HCT116 (cell line): ENCODE data around the gene CSPG4. TPM values are rescaled to one million over a fixed set of nuclear protein-coding genes. Genes with fewer than 3 reads are reported as not detected.

Experiments used
- ATAC-seq: fragments of 200-7000 bp; cut with Tn5 transposase; 2 replicates; pipeline ENCODE4 v1.9.1; 2020; ENCODE audit warnings: mild to moderate bottlenecking, moderate library complexity
- BruUV-seq: library from RNA; stranded (reverse); fragments of 400-500 nt; replicated peaks from 2 replicates; lab custom pipeline; 2021; lab: Mats Ljungman, UMichigan
- CTCF ChIA-PET: fragments of 300-600 bp; sonication (Branson Sonifier 250); formaldehyde crosslinking; loops from one replicate; lab custom pipeline; 2021; ENCODE audit warnings: antibody characterized with exemption; lab: Charles Lee
- POLR2A ChIA-PET: fragments of 300-600, 350-600 bp; sonication (Branson Sonifier 250); formaldehyde crosslinking; loops from one replicate; lab custom pipeline; 2021; ENCODE audit warnings: antibody characterized with exemption; lab: Charles Lee
- RAD21 ChIA-PET, 2 experiments: fragments of 300-600 bp; sonication (Branson Sonifier 250); formaldehyde crosslinking; loops; one replicate each; lab custom pipeline; 2023; ENCODE audit warnings: low total read pairs in 2 of 2; ENCODE audit not compliant: uncharacterized antibody in 2 of 2, unreplicated experiment in 2 of 2, low non-redundant PET in 1 of 2; lab: Charles Lee
- DNase-seq: peaks from one replicate; pipeline ENCODE4 v3.0.0-alpha.2; 2010; ENCODE audit warnings: low read depth, low spot score
- H2AFZ ChIP-seq: fragments of 200-600 bp; shearing (Covaris generic), sonication (generic); 2 replicates; pipeline ENCODE4 v1.6.1; 2017; ENCODE audit warnings: low read depth, mixed run types, mixed read lengths, antibody characterized with exemption, low read length; ENCODE audit not compliant: poor library complexity, severe bottlenecking
- H3K27ac ChIP-seq: 2 replicates; pipeline ENCODE4 v1.5.1; 2012; ENCODE audit warnings: low read depth, low read length
- H3K27me3 ChIP-seq: fragments of 200-600 bp; sonication (generic); 2 replicates; pipeline ENCODE4 v1.6.1; 2016; ENCODE audit warnings: mixed run types, low read length, mixed read lengths; ENCODE audit not compliant: insufficient read depth
- H3K36me3 ChIP-seq, 2 experiments: fragments of 200-500 bp in 1 of 2; fragments of 200-600 bp in 1 of 2; sonication (Bioruptor generic) in 1 of 2; sonication (generic) in 1 of 2; 2 replicates each; pipeline versions ENCODE4 v1.5.1 to v1.6.1; 2014 to 2016; ENCODE audit warnings: low read length in 2 of 2, inconsistent platforms in 1 of 2, mixed read lengths in 1 of 2, mixed run types in 1 of 2; ENCODE audit not compliant: insufficient read depth in 2 of 2, control insufficient read depth in 1 of 2
- H3K4me1 ChIP-seq, 2 experiments: fragments of 200-600 bp in 1 of 2; sonication (generic) in 1 of 2; 2 replicates each; pipeline versions ENCODE4 v1.5.1 to v1.6.1; 2012 to 2017; ENCODE audit warnings: low read length in 2 of 2, inconsistent platforms in 1 of 2, mild to moderate bottlenecking in 1 of 2, mixed read lengths in 1 of 2, mixed run types in 1 of 2, moderate library complexity in 1 of 2; ENCODE audit not compliant: insufficient read depth in 2 of 2, control insufficient read depth in 1 of 2
- H3K4me2 ChIP-seq: fragments of 200-600 bp; sonication (generic); 2 replicates; pipeline ENCODE4 v1.6.1; 2017; ENCODE audit warnings: mixed run types, low read length, mixed read lengths
- H3K4me3 ChIP-seq, 2 experiments: fragments of 200-600 bp in 1 of 2; sonication (generic) in 1 of 2; replicated peaks in 1 of 2; 2 replicates each; pipeline ENCODE4 v1.5.1; 2011 to 2016; ENCODE audit warnings: low read length in 2 of 2, control low read depth in 1 of 2, low read depth in 1 of 2, mild to moderate bottlenecking in 1 of 2, mixed read lengths in 1 of 2, mixed run types in 1 of 2
- H3K79me2 ChIP-seq: fragments of 200-600 bp; sonication (generic); 2 replicates; pipeline ENCODE4 v1.6.1; 2017; ENCODE audit warnings: mild to moderate bottlenecking, mixed run types, low read length, moderate library complexity, mixed read lengths; ENCODE audit not compliant: insufficient read depth
- H3K9ac ChIP-seq: fragments of 200-600 bp; sonication (generic); 2 replicates; pipeline ENCODE4 v1.6.1; 2016; ENCODE audit warnings: low read length, mixed read lengths
- H3K9me2 ChIP-seq: fragments of 200-600 bp; sonication (generic), shearing (Covaris generic); 2 replicates; pipeline ENCODE4 v1.6.1; 2017; ENCODE audit warnings: mixed run types, mild to moderate bottlenecking, moderate library complexity; ENCODE audit not compliant: insufficient read depth
- H3K9me3 ChIP-seq, 2 experiments: fragments of 200-500 bp in 1 of 2; fragments of 200-600 bp in 1 of 2; sonication (Bioruptor generic) in 1 of 2; sonication (generic) in 1 of 2; 2 replicates each; pipeline ENCODE4 v1.6.1; 2014 to 2017; ENCODE audit warnings: low read length in 2 of 2, mixed read lengths in 2 of 2, inconsistent platforms in 1 of 2, low read depth in 1 of 2, mild to moderate bottlenecking in 1 of 2, mixed run types in 1 of 2, moderate library complexity in 1 of 2; ENCODE audit not compliant: control insufficient read depth in 1 of 2, insufficient read depth in 1 of 2
- H4K20me1 ChIP-seq: fragments of 200-600 bp; sonication (generic), shearing (Covaris generic); 2 replicates; pipeline ENCODE4 v1.6.1; 2017; ENCODE audit warnings: mixed run types, mild to moderate bottlenecking, moderate library complexity; ENCODE audit not compliant: insufficient read depth
- ATF3 ChIP-seq: IDR thresholded peaks from 2 replicates; pipeline ENCODE4 v1.6.1; 2012
- EZH2 ChIP-seq: fragments of 200-600 bp; sonication (generic); IDR thresholded peaks from 2 replicates; pipeline ENCODE4 v1.6.1; 2017; ENCODE audit warnings: antibody characterized with exemption, mixed run types
- FOSL1 ChIP-seq: IDR thresholded peaks from 2 replicates; pipeline ENCODE4 v1.6.1; 2012; ENCODE audit warnings: low read depth
- MAX ChIP-seq: IDR thresholded peaks from 2 replicates; pipeline ENCODE4 v1.6.1; 2012
- REST ChIP-seq: IDR thresholded peaks from 2 replicates; pipeline ENCODE4 v1.6.1; 2012; ENCODE audit warnings: low read depth
- SIN3A ChIP-seq: IDR thresholded peaks from 2 replicates; pipeline ENCODE4 v1.6.1; 2012; ENCODE audit warnings: low read depth
- SP1 ChIP-seq: IDR thresholded peaks from 2 replicates; pipeline ENCODE4 v1.6.1; 2012; ENCODE audit warnings: low read depth
- YY1 ChIP-seq: IDR thresholded peaks from 2 replicates; pipeline ENCODE4 v1.6.1; 2011; ENCODE audit warnings: low read length, low read depth, moderate library complexity, mild to moderate bottlenecking; ENCODE audit not compliant: insufficient replicate concordance; ENCODE audit errors: extremely low read depth
- ZBTB33 ChIP-seq: IDR thresholded peaks from 2 replicates; pipeline ENCODE4 v1.6.1; 2011; ENCODE audit warnings: mild to moderate bottlenecking, low read length, moderate library complexity; ENCODE audit not compliant: insufficient replicate concordance; ENCODE audit errors: extremely low read depth
- ZFX ChIP-seq: fragments of 450-650 bp; IDR thresholded peaks from 2 replicates; pipeline ENCODE4 v1.6.1; 2017
- ZNF274 ChIP-seq: fragments of 200-500 bp; sonication (Bioruptor generic); IDR thresholded peaks from 2 replicates; pipeline ENCODE4 v1.6.1; 2014; ENCODE audit warnings: mild to moderate bottlenecking, low read depth, low read length, inconsistent platforms
- intact Hi-C: fragments of 100-400 bp; cut with micrococcal nuclease; formaldehyde crosslinking; loops from 2 replicates; pipeline ENCODE4 v1.10.0; 2022
- total RNA-seq: library from RNA; stranded (reverse); gene quantifications from one replicate; pipeline ENCODE4 v1.2.1, GENCODE V29; 2021; ENCODE audit not compliant: unreplicated experiment

CSPG4 gene
- total RNA-seq, 1 experiment from 2014 or later, result 18.1 TPM

- no TSS peak for BruUV-seq
- POLR2A ChIA-PET, result no interaction called here
- H3K9ac ChIP-seq, result no peak overlapping the region
- H4K20me1 ChIP-seq, result no peaks in the 10 kb centered on the region
- ATAC-seq (no peak), DNase-seq (no peak)
- no peaks in the 10 kb centered on the region for H3K36me3 ChIP-seq
- no peaks in the 10 kb centered on the region for H3K9me2 ChIP-seq
- no peaks in the 10 kb centered on the region for H3K4me1 ChIP-seq
- H3K27me3 ChIP-seq, result no peaks in the 10 kb centered on the region
- RAD21 ChIA-PET, result no interaction called here
- H3K9me3 ChIP-seq, result no peaks in the 10 kb centered on the region
- no peak overlapping the region for H2AFZ ChIP-seq
- H3K27ac ChIP-seq, result no peak overlapping the region
- H3K4me3 ChIP-seq, result no peak overlapping the region
- TF ChIP-seq SIN3A, result no peak
- no peak for TF ChIP-seq YY1
- TF ChIP-seq ATF3, result no peak
- TF ChIP-seq ZFX, result no peak
- TF ChIP-seq MAX, result no peak
- no peak for TF ChIP-seq ZNF274
- no peak for TF ChIP-seq EZH2
- TF ChIP-seq FOSL1, result no peak
- no peak for TF ChIP-seq SP1
- no peak for TF ChIP-seq ZBTB33
- TF ChIP-seq REST, result no peak
- intact Hi-C loops, result no loop called here
- no peak overlapping the region for H3K4me2 ChIP-seq
- H3K79me2 ChIP-seq, result no peaks in the 10 kb centered on the region
- CTCF ChIA-PET, result no interaction called here
Measured at GRCh38 chr15:75750261-75751050, 37.8 kb upstream of the CSPG4 start.
